SK-N-SH (cell line): ENCODE data around the gene SRSF10. TPM values are rescaled to one million over a fixed set of nuclear protein-coding genes. Genes with fewer than 3 reads are reported as not detected.
A peak's percentile ranks its signal among the peaks of the same experiment; 100 is the strongest.

Experiments
- CTCF ChIA-PET: fragments of 300-600, 350-600 bp; formaldehyde crosslinking; extraction: SDS; loops from one replicate; lab custom pipeline; 2021; lab: Yijun Ruan, JAX
- POLR2A ChIA-PET: fragments of 350-600 bp; sonication (Branson Sonifier 250); formaldehyde crosslinking; extraction: SDS; loops from one replicate; lab custom pipeline; 2020; ENCODE audit warnings: antibody characterized with exemption, inconsistent platforms; lab: Yijun Ruan, JAX
- DNase-seq: peaks from one replicate; pipeline ENCODE4 v3.0.0; 2012
- H2AFZ ChIP-seq: fragments of 200-600 bp; sonication (generic); 2 replicates; pipeline ENCODE4 v1.8.1; 2016; ENCODE audit warnings: antibody characterized with exemption, mild to moderate bottlenecking, low read depth
- H3F3A ChIP-seq: fragments of 200-600 bp; sonication (generic); replicated peaks from 2 replicates; pipeline ENCODE3; 2016; ENCODE audit warnings: antibody characterized with exemption, mild to moderate bottlenecking; ENCODE audit not compliant: insufficient read depth
- H3K27ac ChIP-seq, 2 experiments: fragments of 200-500 bp in 1 of 2; fragments of 200-600 bp in 1 of 2; sonication (Bioruptor generic) in 1 of 2; sonication (generic), shearing (Covaris generic) in 1 of 2; 2 replicates each; pipeline versions ENCODE4 v1.5.1 to v1.6.1; 2014 to 2016; ENCODE audit warnings: low read depth in 2 of 2, inconsistent platforms in 1 of 2, low read length in 1 of 2, mild to moderate bottlenecking in 1 of 2, mixed read lengths in 1 of 2
- H3K27me3 ChIP-seq: fragments of 200-600 bp; sonication (generic), shearing (Covaris generic); 2 replicates; pipeline ENCODE4 v1.6.1; 2016; ENCODE audit warnings: mixed run types; ENCODE audit not compliant: insufficient read depth
- H3K36me3 ChIP-seq, 2 experiments: fragments of 200-500 bp in 1 of 2; fragments of 200-600 bp in 1 of 2; sonication (Bioruptor generic) in 1 of 2; sonication (generic) in 1 of 2; replicated peaks in 1 of 2; 2 replicates each; pipeline versions ENCODE3 to v1.5.1; 2014 to 2016; ENCODE audit warnings: low read length in 1 of 2, mild to moderate bottlenecking in 1 of 2; ENCODE audit not compliant: insufficient read depth in 2 of 2, control insufficient read depth in 1 of 2
- H3K4me1 ChIP-seq, 2 experiments: fragments of 200-500 bp in 1 of 2; fragments of 200-600 bp in 1 of 2; sonication (Bioruptor generic) in 1 of 2; sonication (generic), shearing (Covaris generic) in 1 of 2; 2 replicates each; pipeline versions ENCODE4 v1.5.1 to v1.6.1; 2014 to 2016; ENCODE audit warnings: low read depth in 1 of 2, low read length in 1 of 2, mixed run types in 1 of 2; ENCODE audit not compliant: insufficient read depth in 2 of 2, control insufficient read depth in 1 of 2
- H3K4me2 ChIP-seq: fragments of 200-600 bp; sonication (generic), shearing (Covaris generic); 2 replicates; pipeline ENCODE4 v1.6.1; 2017; ENCODE audit warnings: mixed run types
- H3K4me3 ChIP-seq, 2 experiments: fragments of 200-500 bp in 1 of 2; fragments of 200-600 bp in 1 of 2; sonication (Bioruptor generic) in 1 of 2; sonication (generic), shearing (Covaris generic) in 1 of 2; 2 replicates each; pipeline versions ENCODE4 v1.5.1 to v1.8.1; 2014 to 2016; ENCODE audit warnings: low read depth in 2 of 2, inconsistent platforms in 1 of 2, low read length in 1 of 2, mild to moderate bottlenecking in 1 of 2, mixed read lengths in 1 of 2, moderate library complexity in 1 of 2
- H3K79me2 ChIP-seq: fragments of 200-600 bp; sonication (generic); 2 replicates; pipeline ENCODE4 v1.8.1; 2017; ENCODE audit warnings: mild to moderate bottlenecking; ENCODE audit not compliant: insufficient read depth
- H3K9ac ChIP-seq: fragments of 200-600 bp; sonication (generic); 2 replicates; pipeline ENCODE4 v1.6.1; 2017; ENCODE audit warnings: mixed run types
- H3K9me2 ChIP-seq: fragments of 200-600 bp; sonication (generic); 2 replicates; pipeline ENCODE4 v1.6.1; 2017; ENCODE audit warnings: mixed run types
- H3K9me3 ChIP-seq: fragments of 200-600 bp; sonication (generic); 2 replicates; pipeline ENCODE4 v1.6.1; 2017; ENCODE audit warnings: mixed run types, mild to moderate bottlenecking, moderate library complexity
- H4K20me1 ChIP-seq: fragments of 200-600 bp; sonication (generic); 2 replicates; pipeline ENCODE4 v1.6.1; 2017; ENCODE audit warnings: mild to moderate bottlenecking, mixed run types; ENCODE audit not compliant: insufficient read depth
- CHD2 ChIP-seq: fragments of 150-350 bp; IDR thresholded peaks from 2 replicates; pipeline ENCODE4 v1.6.1; 2018; ENCODE audit warnings: low read length; ENCODE audit not compliant: partially characterized antibody
- ELF1 ChIP-seq: IDR thresholded peaks from 2 replicates; pipeline ENCODE4 v1.4.0; 2012
- EP300 ChIP-seq, 2 experiments: IDR thresholded peaks; 2 replicates each; pipeline versions ENCODE4 v1.4.0 to v1.6.1; 2012; ENCODE audit warnings: borderline replicate concordance in 1 of 2, low read depth in 1 of 2, low read length in 1 of 2
- EZH2phosphoT487 ChIP-seq: fragments of 200-600 bp; sonication (generic); IDR thresholded peaks from 2 replicates; pipeline ENCODE4 v1.6.1; 2017; ENCODE audit warnings: low read depth, mixed run types, mild to moderate bottlenecking, antibody characterized with exemption, moderate library complexity, borderline replicate concordance
- FOSL2 ChIP-seq: IDR thresholded peaks from 2 replicates; pipeline ENCODE4 v1.4.0; 2012; ENCODE audit warnings: low read depth, mild to moderate bottlenecking, moderate library complexity, borderline replicate concordance
- FOXJ3 ChIP-seq: sonication (generic); formaldehyde crosslinking; IDR thresholded peaks from 2 replicates; pipeline ENCODE4 v1.5.1; 2020; ENCODE audit warnings: mild to moderate bottlenecking, missing genetic modification reagents
- GABPA ChIP-seq: IDR thresholded peaks from 2 replicates; pipeline ENCODE4 v1.4.0; 2012; ENCODE audit warnings: low read depth, mild to moderate bottlenecking
- MEF2A ChIP-seq: IDR thresholded peaks from 2 replicates; pipeline ENCODE4 v1.4.0; 2012; ENCODE audit warnings: low read depth, borderline replicate concordance
- MXI1 ChIP-seq: IDR thresholded peaks from 2 replicates; pipeline ENCODE4 v1.6.1; 2012; ENCODE audit warnings: mild to moderate bottlenecking, low read depth, low read length, improper control_type of control experiment
- NFIC ChIP-seq: IDR thresholded peaks from 2 replicates; pipeline ENCODE4 v1.4.0; 2012; ENCODE audit warnings: borderline replicate concordance
- RAD21 ChIP-seq: IDR thresholded peaks from 2 replicates; pipeline ENCODE4 v1.6.1; 2012; ENCODE audit warnings: mild to moderate bottlenecking, low read length
- RXRA ChIP-seq: IDR thresholded peaks from 2 replicates; pipeline ENCODE4 v1.4.0; 2012; ENCODE audit warnings: low read depth, mild to moderate bottlenecking, borderline replicate concordance
- SIN3A ChIP-seq: IDR thresholded peaks from 2 replicates; pipeline ENCODE4 v1.6.1; 2012; ENCODE audit warnings: low read depth, mild to moderate bottlenecking, low read length, moderate library complexity, borderline replicate concordance
- TAF1 ChIP-seq: IDR thresholded peaks from 2 replicates; pipeline ENCODE4 v1.6.1; 2012; ENCODE audit warnings: low read depth, mild to moderate bottlenecking, low read length, moderate library complexity, borderline replicate concordance
- TCF12 ChIP-seq: IDR thresholded peaks from 2 replicates; pipeline ENCODE4 v1.4.0; 2012
- YY1 ChIP-seq: IDR thresholded peaks from 2 replicates; pipeline ENCODE4 v1.4.0; 2012; ENCODE audit warnings: low read depth, mild to moderate bottlenecking
- WGBS: methylation state at CpG from one replicate; pipeline ENCODE4 v1.1.6; 2017; ENCODE audit warnings: low lambda C conversion rate; 5-methylcytosine and 5-hydroxymethylcytosine counted together
- polyA plus RNA-seq, 3 experiments: library from polyadenylated mRNA; depleted of rRNA; stranded (reverse); fragments of >200 nt; gene quantifications; 2 replicates each; pipeline ENCODE4 v1.2.3, GENCODE V29; 2012
- TF ChIP-seq, protein P1 (sequence below): IDR thresholded peaks from 2 replicates; pipeline ENCODE4 v1.6.1; 2012; ENCODE audit warnings: mild to moderate bottlenecking, low read depth, low read length, moderate library complexity
- TF ChIP-seq, protein P2 (sequence below): fragments of 150-350 bp; IDR thresholded peaks from 2 replicates; pipeline ENCODE4 v1.6.1; 2016; ENCODE audit warnings: mild to moderate bottlenecking, low read depth, low read length
- TF ChIP-seq, protein P3 (sequence below): IDR thresholded peaks from 2 replicates; pipeline ENCODE4; 2012
- TF ChIP-seq, protein P4 (sequence below): IDR thresholded peaks from 2 replicates; pipeline ENCODE4 v1.4.0; 2012; ENCODE audit warnings: low read depth, borderline replicate concordance

The SRSF10 gene
- polyA plus RNA-seq, 1 of the 3 experiments (the other 2 are of a cell fraction): 79.8 TPM

DNA sequence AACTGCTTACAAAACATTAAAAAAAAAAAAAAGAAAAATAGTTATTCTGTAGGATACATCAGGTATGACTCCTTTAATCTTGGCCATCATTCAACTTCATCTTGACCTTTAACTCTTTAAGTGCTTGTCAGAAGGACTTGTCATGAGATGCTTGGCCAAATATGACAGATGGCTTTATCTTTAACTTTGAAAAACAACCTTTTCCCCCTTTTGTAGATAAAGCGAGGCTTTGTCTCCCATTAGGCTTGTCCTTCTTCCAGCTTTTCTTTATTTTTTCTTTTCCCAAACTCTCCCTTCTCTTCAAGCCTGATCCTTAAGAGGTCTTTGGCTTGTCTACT is 2.3 kb downstream of the SRSF10 start:
- Histone ChIP-seq H3K9ac (peak overlapping the region; percentile 99; the same call in 1 of the 2 replicates), H3K27ac (peak overlapping the region in 1 of 2 experiments; percentile 97; a peak in 1 of 4 replicates), H3K9me2 (no peaks in the 10 kb centered on the region), H3K4me3 (peak overlapping the region in 1 of 2 experiments; percentile 74; a peak in 3 of 4 replicates), H3K4me1 (peaks cover 14 to 15% of the 10 kb centered on the region in 2 experiments; a peak in 3 of 4 replicates), H3K79me2 (peaks cover 73% of the 10 kb centered on the region), H3F3A (peaks cover 13% of the 10 kb centered on the region), H4K20me1 (peaks cover 66% of the 10 kb centered on the region), H2AFZ (no peak overlapping the region), H3K27me3 (no peaks in the 10 kb centered on the region), H3K4me2 (peak overlapping the region; percentile 81), H3K9me3 (no peaks in the 10 kb centered on the region; the same call in 1 of the 2 replicates), H3K36me3 (peaks cover 33 to 53% of the 10 kb centered on the region in 2 experiments)
- ChIA-PET CTCF (no interaction called here), POLR2A (no interaction called here)
- WGBS: 87% methylated on average over 1 of the region's 1 CpG
- no peak for TF ChIP-seq ELF1
- TF ChIP-seq MXI1: no peak
- TF ChIP-seq RAD21: no peak
- TF ChIP-seq NFIC: no peak
- TF ChIP-seq GABPA: no peak
- no peak for TF ChIP-seq FOXJ3 (CRISPR knock-in tag)
- no peak for TF ChIP-seq MEF2A
- TF ChIP-seq, protein P1, sequence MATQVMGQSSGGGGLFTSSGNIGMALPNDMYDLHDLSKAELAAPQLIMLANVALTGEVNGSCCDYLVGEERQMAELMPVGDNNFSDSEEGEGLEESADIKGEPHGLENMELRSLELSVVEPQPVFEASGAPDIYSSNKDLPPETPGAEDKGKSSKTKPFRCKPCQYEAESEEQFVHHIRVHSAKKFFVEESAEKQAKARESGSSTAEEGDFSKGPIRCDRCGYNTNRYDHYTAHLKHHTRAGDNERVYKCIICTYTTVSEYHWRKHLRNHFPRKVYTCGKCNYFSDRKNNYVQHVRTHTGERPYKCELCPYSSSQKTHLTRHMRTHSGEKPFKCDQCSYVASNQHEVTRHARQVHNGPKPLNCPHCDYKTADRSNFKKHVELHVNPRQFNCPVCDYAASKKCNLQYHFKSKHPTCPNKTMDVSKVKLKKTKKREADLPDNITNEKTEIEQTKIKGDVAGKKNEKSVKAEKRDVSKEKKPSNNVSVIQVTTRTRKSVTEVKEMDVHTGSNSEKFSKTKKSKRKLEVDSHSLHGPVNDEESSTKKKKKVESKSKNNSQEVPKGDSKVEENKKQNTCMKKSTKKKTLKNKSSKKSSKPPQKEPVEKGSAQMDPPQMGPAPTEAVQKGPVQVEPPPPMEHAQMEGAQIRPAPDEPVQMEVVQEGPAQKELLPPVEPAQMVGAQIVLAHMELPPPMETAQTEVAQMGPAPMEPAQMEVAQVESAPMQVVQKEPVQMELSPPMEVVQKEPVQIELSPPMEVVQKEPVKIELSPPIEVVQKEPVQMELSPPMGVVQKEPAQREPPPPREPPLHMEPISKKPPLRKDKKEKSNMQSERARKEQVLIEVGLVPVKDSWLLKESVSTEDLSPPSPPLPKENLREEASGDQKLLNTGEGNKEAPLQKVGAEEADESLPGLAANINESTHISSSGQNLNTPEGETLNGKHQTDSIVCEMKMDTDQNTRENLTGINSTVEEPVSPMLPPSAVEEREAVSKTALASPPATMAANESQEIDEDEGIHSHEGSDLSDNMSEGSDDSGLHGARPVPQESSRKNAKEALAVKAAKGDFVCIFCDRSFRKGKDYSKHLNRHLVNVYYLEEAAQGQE: no peak
- TF ChIP-seq FOSL2: no peak
- TF ChIP-seq TCF12: no peak
- no peak for TF ChIP-seq EP300 (IDR thresholded peaks at IDR 0.05; ENCODE audit: borderline replicate concordance in 1 of 2, low read depth in 1 of 2, low read length in 1 of 2)
- TF ChIP-seq TAF1: no peak
- TF ChIP-seq RXRA: no peak
- TF ChIP-seq YY1: no peak
- TF ChIP-seq, protein P2, sequence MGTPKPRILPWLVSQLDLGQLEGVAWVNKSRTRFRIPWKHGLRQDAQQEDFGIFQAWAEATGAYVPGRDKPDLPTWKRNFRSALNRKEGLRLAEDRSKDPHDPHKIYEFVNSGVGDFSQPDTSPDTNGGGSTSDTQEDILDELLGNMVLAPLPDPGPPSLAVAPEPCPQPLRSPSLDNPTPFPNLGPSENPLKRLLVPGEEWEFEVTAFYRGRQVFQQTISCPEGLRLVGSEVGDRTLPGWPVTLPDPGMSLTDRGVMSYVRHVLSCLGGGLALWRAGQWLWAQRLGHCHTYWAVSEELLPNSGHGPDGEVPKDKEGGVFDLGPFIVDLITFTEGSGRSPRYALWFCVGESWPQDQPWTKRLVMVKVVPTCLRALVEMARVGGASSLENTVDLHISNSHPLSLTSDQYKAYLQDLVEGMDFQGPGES: no peak
- TF ChIP-seq, protein P3, sequence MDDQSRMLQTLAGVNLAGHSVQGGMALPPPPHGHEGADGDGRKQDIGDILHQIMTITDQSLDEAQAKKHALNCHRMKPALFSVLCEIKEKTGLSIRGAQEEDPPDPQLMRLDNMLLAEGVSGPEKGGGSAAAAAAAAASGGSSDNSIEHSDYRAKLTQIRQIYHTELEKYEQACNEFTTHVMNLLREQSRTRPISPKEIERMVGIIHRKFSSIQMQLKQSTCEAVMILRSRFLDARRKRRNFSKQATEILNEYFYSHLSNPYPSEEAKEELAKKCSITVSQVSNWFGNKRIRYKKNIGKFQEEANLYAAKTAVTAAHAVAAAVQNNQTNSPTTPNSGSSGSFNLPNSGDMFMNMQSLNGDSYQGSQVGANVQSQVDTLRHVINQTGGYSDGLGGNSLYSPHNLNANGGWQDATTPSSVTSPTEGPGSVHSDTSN: no peak
- no peak for TF ChIP-seq SIN3A
- TF ChIP-seq CHD2: no peak
- TF ChIP-seq EZH2phosphoT487: no peak
- TF ChIP-seq, protein P4, sequence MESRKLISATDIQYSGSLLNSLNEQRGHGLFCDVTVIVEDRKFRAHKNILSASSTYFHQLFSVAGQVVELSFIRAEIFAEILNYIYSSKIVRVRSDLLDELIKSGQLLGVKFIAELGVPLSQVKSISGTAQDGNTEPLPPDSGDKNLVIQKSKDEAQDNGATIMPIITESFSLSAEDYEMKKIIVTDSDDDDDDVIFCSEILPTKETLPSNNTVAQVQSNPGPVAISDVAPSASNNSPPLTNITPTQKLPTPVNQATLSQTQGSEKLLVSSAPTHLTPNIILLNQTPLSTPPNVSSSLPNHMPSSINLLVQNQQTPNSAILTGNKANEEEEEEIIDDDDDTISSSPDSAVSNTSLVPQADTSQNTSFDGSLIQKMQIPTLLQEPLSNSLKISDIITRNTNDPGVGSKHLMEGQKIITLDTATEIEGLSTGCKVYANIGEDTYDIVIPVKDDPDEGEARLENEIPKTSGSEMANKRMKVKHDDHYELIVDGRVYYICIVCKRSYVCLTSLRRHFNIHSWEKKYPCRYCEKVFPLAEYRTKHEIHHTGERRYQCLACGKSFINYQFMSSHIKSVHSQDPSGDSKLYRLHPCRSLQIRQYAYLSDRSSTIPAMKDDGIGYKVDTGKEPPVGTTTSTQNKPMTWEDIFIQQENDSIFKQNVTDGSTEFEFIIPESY: no peak
- no peak for DNase-seq
